ENCODE data around the gene HOXD9.

DNA sequence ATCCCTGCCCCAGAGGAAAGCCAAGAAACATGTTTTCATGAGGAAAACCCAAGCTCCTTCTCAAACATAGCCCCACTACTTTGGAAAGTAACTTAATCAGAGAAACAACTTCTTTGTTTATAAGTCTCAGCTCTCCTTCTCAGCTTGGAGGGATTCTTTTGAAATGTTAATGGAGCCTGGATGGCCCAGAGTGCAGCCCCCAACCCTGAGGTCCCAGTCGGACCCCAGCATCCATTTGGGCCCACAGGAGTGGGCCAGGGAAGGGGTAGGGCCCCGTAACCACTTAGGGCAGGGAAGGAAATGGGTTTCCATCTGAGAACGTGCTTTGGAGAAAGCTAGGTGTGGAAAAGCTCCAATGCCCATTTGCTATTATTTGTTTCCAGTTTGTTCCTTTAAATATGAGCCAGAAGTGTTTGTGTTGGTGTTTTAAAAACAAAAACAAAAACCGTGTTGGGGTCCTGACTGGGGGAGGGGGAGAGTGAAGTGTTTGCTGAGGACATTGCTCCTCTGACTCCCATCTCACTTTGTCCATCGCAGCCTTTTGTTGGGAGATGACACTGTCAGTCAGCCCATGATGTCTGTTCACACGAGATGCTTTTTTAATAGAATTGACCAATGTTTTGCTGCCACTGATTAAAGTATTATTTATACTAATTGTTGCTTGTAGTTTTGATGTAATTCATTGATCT lies 33.0 kb downstream of the HOXD9 start:
- no peak for TF ChIP-seq POLR2A (IDR thresholded peaks at IDR 0.05; ENCODE audit: low read depth, low read length)
- no peak for TF ChIP-seq POLR2AphosphoS5 (IDR thresholded peaks at IDR 0.05; ENCODE audit: low read depth, low read length)
- TF ChIP-seq POU2F2 (IDR thresholded peaks at IDR 0.05; ENCODE audit: low read depth, low read length) = no peak
- no peak for TF ChIP-seq TAF1 (IDR thresholded peaks at IDR 0.05; ENCODE audit: low read depth, low read length)
